Measurements from ENCODE around the gene MAD1L1.

MAD1L1 gene

DNA sequence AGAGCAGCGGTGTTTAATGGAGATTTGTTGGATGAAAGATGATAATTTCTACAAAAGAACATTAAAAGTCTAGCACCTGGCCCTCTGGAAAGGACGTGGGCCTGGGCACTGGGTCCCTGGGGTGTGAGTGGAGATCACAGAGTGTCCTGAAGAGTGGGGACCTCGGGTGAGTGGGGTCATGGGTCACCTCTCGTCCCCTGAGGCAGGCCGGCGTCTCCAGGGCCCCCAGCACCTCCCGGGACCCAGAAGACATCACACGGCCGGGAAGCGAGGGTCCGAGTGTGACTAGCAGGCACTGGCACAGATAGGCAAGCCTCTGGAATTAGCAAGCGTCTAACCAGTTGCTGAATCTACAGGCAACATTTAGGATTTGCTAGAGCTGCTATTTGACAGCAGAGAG is 257.2 kb downstream of the MAD1L1 start:
- no peak overlapping the region for H3K4me3 ChIP-seq (IDR thresholded peaks at IDR 0.05; ENCODE audit: insufficient read depth, low read depth, low read length)
- H4K20me1 ChIP-seq (ENCODE audit: insufficient read depth) = no peaks in the 10 kb centered on the region
- H2AFZ ChIP-seq (ENCODE audit: low read depth) = no peak overlapping the region
- no peaks in the 10 kb centered on the region for H3K36me3 ChIP-seq (ENCODE audit: insufficient read depth)
- H3K27ac ChIP-seq = no peak overlapping the region
- no peaks in the 10 kb centered on the region for H3K4me1 ChIP-seq (ENCODE audit: low read depth, poor library complexity, severe bottlenecking)
- H3K4me2 ChIP-seq = no peak overlapping the region
- no peaks in the 10 kb centered on the region for H3K27me3 ChIP-seq (ENCODE audit: insufficient read depth, low read depth)
- TF ChIP-seq, protein P1, sequence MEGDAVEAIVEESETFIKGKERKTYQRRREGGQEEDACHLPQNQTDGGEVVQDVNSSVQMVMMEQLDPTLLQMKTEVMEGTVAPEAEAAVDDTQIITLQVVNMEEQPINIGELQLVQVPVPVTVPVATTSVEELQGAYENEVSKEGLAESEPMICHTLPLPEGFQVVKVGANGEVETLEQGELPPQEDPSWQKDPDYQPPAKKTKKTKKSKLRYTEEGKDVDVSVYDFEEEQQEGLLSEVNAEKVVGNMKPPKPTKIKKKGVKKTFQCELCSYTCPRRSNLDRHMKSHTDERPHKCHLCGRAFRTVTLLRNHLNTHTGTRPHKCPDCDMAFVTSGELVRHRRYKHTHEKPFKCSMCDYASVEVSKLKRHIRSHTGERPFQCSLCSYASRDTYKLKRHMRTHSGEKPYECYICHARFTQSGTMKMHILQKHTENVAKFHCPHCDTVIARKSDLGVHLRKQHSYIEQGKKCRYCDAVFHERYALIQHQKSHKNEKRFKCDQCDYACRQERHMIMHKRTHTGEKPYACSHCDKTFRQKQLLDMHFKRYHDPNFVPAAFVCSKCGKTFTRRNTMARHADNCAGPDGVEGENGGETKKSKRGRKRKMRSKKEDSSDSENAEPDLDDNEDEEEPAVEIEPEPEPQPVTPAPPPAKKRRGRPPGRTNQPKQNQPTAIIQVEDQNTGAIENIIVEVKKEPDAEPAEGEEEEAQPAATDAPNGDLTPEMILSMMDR (conservative IDR thresholded peaks at IDR 0.05; ENCODE audit: low read depth, low read length) = no peak
- H3K9ac ChIP-seq = no peak overlapping the region
- H3K79me2 ChIP-seq (ENCODE audit: insufficient read depth, low read depth) = no peaks in the 10 kb centered on the region

DNA sequence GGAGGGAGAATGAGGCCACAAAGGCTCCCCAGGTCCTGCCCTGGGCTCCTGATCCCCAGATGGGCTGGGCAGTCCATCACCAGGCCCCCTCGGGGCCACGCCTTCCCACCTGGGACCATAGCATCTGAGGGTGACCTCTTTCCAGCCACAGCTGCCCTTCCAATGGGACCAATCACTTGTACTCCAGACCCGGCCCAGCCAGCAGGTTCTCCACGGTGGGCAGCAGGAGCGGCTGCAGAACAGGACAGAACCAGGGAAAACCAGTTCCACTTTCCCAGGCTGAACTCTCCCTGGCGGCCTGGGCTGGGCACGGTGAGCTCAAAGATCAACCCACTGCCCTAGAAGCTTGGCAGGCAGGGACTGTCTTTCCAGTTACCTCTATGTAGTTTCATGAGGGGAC is 257.6 kb downstream of the MAD1L1 start:
- no peak overlapping the region for H3K9ac ChIP-seq
- H4K20me1 ChIP-seq (ENCODE audit: insufficient read depth) = no peaks in the 10 kb centered on the region
- no peaks in the 10 kb centered on the region for H3K79me2 ChIP-seq (ENCODE audit: insufficient read depth, low read depth)
- no peak overlapping the region for H3K27ac ChIP-seq
- no peak overlapping the region for H2AFZ ChIP-seq (ENCODE audit: low read depth)
- H3K36me3 ChIP-seq (ENCODE audit: insufficient read depth) = no peaks in the 10 kb centered on the region
- no peaks in the 10 kb centered on the region for H3K27me3 ChIP-seq (ENCODE audit: insufficient read depth, low read depth)
- no peaks in the 10 kb centered on the region for H3K4me1 ChIP-seq (ENCODE audit: low read depth, poor library complexity, severe bottlenecking)
- H3K4me3 ChIP-seq (IDR thresholded peaks at IDR 0.05; ENCODE audit: insufficient read depth, low read depth, low read length) = no peak overlapping the region
- H3K4me2 ChIP-seq = no peak overlapping the region
- TF ChIP-seq, protein P1 (conservative IDR thresholded peaks at IDR 0.05; ENCODE audit: low read depth, low read length) = no peak

GRCh38 chr7:1974290-1975101 is 258.2 kb downstream of the MAD1L1 start:
- no peaks in the 10 kb centered on the region for H3K27me3 ChIP-seq (ENCODE audit: insufficient read depth, low read depth)
- H3K4me1 ChIP-seq (ENCODE audit: low read depth, poor library complexity, severe bottlenecking) = no peaks in the 10 kb centered on the region
- no peak overlapping the region for H3K9ac ChIP-seq
- H3K4me2 ChIP-seq = no peak overlapping the region
- H4K20me1 ChIP-seq (ENCODE audit: insufficient read depth) = no peaks in the 10 kb centered on the region
- H3K4me3 ChIP-seq (IDR thresholded peaks at IDR 0.05; ENCODE audit: insufficient read depth, low read depth, low read length) = no peak overlapping the region
- TF ChIP-seq, protein P1 (conservative IDR thresholded peaks at IDR 0.05; ENCODE audit: low read depth, low read length) = no peak
- H3K36me3 ChIP-seq (ENCODE audit: insufficient read depth) = no peaks in the 10 kb centered on the region
- no peak overlapping the region for H2AFZ ChIP-seq (ENCODE audit: low read depth)
- no peaks in the 10 kb centered on the region for H3K79me2 ChIP-seq (ENCODE audit: insufficient read depth, low read depth)
- no peak overlapping the region for H3K27ac ChIP-seq

DNA sequence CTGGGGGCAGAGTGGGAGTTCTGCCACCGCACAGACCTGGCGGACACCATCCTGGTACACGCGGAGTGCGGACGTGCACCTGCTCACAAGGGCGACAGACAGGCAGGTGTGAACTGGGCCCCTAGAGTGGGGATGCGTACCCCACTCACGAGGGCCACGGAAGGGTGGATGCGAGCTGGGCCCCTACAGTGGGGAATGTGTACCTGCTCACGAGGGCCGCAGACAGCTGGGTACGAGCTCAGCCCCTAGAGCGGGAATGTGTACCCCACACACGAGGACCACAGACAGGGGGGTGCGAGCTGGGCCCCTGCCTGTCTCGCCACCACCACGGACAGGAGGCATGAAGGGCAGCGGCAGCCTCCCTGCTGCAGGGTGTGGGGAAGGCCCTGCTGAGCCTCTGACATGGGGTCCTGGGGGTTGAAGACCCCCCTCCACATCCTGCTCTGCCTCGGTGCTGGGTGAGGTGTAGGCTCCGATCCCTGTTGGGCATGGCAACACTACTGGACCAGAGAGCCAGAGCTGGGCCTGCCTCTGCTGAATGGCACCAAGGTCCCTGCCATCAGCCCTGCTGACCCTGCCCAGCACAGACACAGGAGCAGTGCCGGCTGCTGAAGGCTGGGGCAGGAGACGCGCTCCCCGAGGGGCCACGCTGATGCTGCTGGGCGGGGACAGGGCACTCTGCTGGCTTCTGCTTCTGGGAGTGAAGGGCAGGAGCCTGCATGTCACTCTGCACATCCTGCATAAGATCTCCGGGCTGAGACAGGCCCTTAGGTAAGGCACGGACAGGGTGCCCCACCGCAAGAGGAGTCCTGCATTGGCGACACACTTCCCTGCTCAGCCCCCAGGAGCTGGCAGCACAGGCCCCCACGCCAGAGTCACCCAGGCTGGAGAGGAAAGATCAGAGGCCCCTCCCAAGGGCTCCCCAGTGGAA is 259.2 kb downstream of the MAD1L1 start:
- TF ChIP-seq, protein P1 (conservative IDR thresholded peaks at IDR 0.05; ENCODE audit: low read depth, low read length) = no peak
- no peaks in the 10 kb centered on the region for H3K27me3 ChIP-seq (ENCODE audit: insufficient read depth, low read depth)
- H3K4me2 ChIP-seq = no peak overlapping the region
- H3K9ac ChIP-seq = no peak overlapping the region
- H3K4me3 ChIP-seq (IDR thresholded peaks at IDR 0.05; ENCODE audit: insufficient read depth, low read depth, low read length) = no peak overlapping the region
- no peaks in the 10 kb centered on the region for H3K79me2 ChIP-seq (ENCODE audit: insufficient read depth, low read depth)
- no peaks in the 10 kb centered on the region for H3K36me3 ChIP-seq (ENCODE audit: insufficient read depth)
- no peaks in the 10 kb centered on the region for H3K4me1 ChIP-seq (ENCODE audit: low read depth, poor library complexity, severe bottlenecking)
- no peak overlapping the region for H3K27ac ChIP-seq
- no peaks in the 10 kb centered on the region for H4K20me1 ChIP-seq (ENCODE audit: insufficient read depth)
- no peak overlapping the region for H2AFZ ChIP-seq (ENCODE audit: low read depth)
